PC-9 (cell line): ENCODE data around the gene CACNB1. TPM values are rescaled to one million over a fixed set of nuclear protein-coding genes. Genes with fewer than 3 reads are reported as not detected.

Experiments used
- BruUV-seq: library from RNA; stranded (reverse); fragments of 400-500 nt; replicated peaks from 2 replicates; lab custom pipeline; 2021; lab: Mats Ljungman, UMichigan
- CTCF ChIA-PET: fragments of 300-600 bp; sonication (Branson Sonifier 250); formaldehyde crosslinking; loops from one replicate; lab custom pipeline; 2022; ENCODE audit warnings: antibody characterized with exemption; lab: Charles Lee
- POLR2A ChIA-PET: fragments of 300-600 bp; sonication (Branson Sonifier 250); formaldehyde crosslinking; loops from one replicate; lab custom pipeline; 2022; ENCODE audit warnings: antibody characterized with exemption; ENCODE audit not compliant: unreplicated experiment; lab: Charles Lee
- DNase-seq, 2 experiments: peaks; one replicate each; pipeline versions ENCODE4 v3.0.0 to v3.0.0-alpha.2; 2015 to 2022; ENCODE audit warnings: mixed read lengths in 1 of 2
- H2AFZ ChIP-seq: fragments of 200-600 bp; sonication (generic); 2 replicates; pipeline ENCODE4 v1.8.1; 2017; ENCODE audit warnings: antibody characterized with exemption
- H3F3A ChIP-seq: fragments of 200-600 bp; sonication (generic); 2 replicates; pipeline ENCODE4 v1.8.1; 2017; ENCODE audit warnings: antibody characterized with exemption, mild to moderate bottlenecking, low read depth; ENCODE audit not compliant: insufficient read depth
- H3K27ac ChIP-seq: fragments of 200-600 bp; sonication (generic); 2 replicates; pipeline ENCODE4 v1.6.1; 2016; ENCODE audit warnings: mixed run types
- H3K27me3 ChIP-seq: fragments of 200-600 bp; sonication (generic); 2 replicates; pipeline ENCODE4 v1.6.1; 2016; ENCODE audit warnings: low read depth, mixed run types; ENCODE audit not compliant: insufficient read depth
- H3K36me3 ChIP-seq: fragments of 200-600 bp; sonication (generic); 2 replicates; pipeline ENCODE4 v1.6.1; 2016; ENCODE audit warnings: low read depth, mixed run types
- H3K4me1 ChIP-seq: fragments of 200-600 bp; sonication (generic); replicated peaks from 2 replicates; pipeline ENCODE4 v1.6.1; 2016; ENCODE audit warnings: mixed run types; ENCODE audit not compliant: insufficient read depth
- H3K4me2 ChIP-seq: fragments of 200-600 bp; sonication (generic); 2 replicates; pipeline ENCODE4 v1.6.1; 2017; ENCODE audit warnings: mixed run types
- H3K4me3 ChIP-seq: fragments of 200-600 bp; sonication (generic); 2 replicates; pipeline ENCODE4 v1.6.1; 2016; ENCODE audit warnings: mixed run types
- H3K79me2 ChIP-seq: fragments of 200-600 bp; sonication (generic); 2 replicates; pipeline ENCODE4 v1.6.1; 2017; ENCODE audit warnings: low read depth, mixed run types
- H3K9me2 ChIP-seq: fragments of 200-600 bp; sonication (generic); 2 replicates; pipeline ENCODE4 v1.8.1; 2017; ENCODE audit warnings: mild to moderate bottlenecking; ENCODE audit not compliant: insufficient read depth
- H3K9me3 ChIP-seq: fragments of 200-600 bp; sonication (generic); 2 replicates; pipeline ENCODE4 v1.8.1; 2016; ENCODE audit warnings: low read depth; ENCODE audit not compliant: insufficient read depth
- H4K20me1 ChIP-seq: fragments of 200-600 bp; sonication (generic); 2 replicates; pipeline ENCODE4 v1.8.1; 2017; ENCODE audit not compliant: insufficient read depth
- EZH2 ChIP-seq: fragments of 200-600 bp; sonication (generic); IDR thresholded peaks from 2 replicates; pipeline ENCODE4 v1.8.0; 2017; ENCODE audit warnings: antibody characterized with exemption, low read depth
- intact Hi-C: fragments of 100-400 bp; cut with micrococcal nuclease; formaldehyde crosslinking; loops from one replicate; pipeline ENCODE4 v1.10.0; 2022; ENCODE audit not compliant: unreplicated experiment
- total RNA-seq: library from RNA; stranded (reverse); gene quantifications from 2 replicates; pipeline ENCODE4 v1.2.3, GENCODE V29; 2021
- TF ChIP-seq, protein P1 (sequence below): fragments of 200-600 bp; sonication (generic); conservative IDR thresholded peaks from 2 replicates; pipeline ENCODE4 v1.6.1; 2017; ENCODE audit warnings: mixed run types, antibody characterized with exemption, mild to moderate bottlenecking, moderate library complexity

Gene CACNB1
- total RNA-seq, 1 experiment from 2014 or later = 21.4 TPM

DNA sequence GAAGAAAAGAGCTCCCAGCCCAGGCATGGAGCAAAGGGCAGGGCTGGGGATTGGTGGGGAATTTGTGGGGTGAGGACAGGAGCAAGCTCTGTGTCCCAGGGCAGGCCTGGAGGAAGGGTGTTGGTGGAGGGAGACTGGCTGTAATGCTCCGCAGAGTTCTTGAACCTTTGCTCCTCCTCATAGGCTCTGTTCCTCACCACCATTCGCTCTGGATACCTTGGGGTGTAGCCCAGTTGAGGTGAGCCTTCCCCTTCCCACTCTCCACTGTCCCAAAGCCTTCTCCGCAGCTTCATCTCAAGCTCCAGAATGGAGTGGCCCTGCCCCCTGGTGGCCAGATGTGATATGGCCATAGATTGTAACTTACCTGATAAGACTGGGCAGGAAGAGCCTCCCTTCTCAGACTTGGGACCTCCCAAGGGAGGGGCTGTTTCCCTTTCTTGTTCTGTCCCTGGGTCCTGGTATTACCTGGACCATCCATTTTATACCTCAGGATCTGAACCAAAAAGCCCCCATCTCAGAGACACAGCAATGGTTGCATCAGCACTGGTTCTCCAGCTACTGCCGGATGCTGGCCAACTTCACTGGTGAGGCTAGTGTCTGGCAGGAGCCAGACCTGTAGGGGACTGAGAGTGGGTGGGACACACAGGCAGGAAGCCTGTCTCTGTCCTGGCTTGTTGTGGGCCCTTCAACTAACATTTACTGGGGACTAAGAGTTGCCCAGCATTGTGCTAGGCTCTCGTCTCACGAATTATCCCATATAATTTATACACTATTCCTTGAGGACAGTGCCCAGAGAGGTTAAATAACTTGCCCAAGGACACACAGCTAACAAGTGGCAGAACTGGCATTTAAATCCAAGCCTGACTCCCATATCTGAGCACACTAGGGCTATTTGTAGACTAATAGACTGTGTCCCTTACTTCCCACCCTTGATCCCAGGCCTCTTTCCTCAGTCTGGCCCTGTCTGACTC lies 47.4 kb upstream of the CACNB1 start:
- H3K4me3 ChIP-seq = no peak overlapping the region
- peaks cover 11% of the 10 kb centered on the region for H3K4me1 ChIP-seq
- ChIA-PET POLR2A (interaction anchor here (0.6 kb wide), 1 partner anchor 92 kb away, joined by 7 read pairs; no protein-coding TSS in a partner anchor), CTCF (interaction anchor here (0.5 to 1.5 kb wide), 10 partner anchors 9 to 793 kb away, joined by 3 to 11 read pairs (median 4); no protein-coding TSS in a partner anchor)
- H3K4me2 ChIP-seq = no peak overlapping the region
- H3K27me3 ChIP-seq = no peaks in the 10 kb centered on the region
- no peak overlapping the region for H3K27ac ChIP-seq
- no peaks in the 10 kb centered on the region for H3K9me2 ChIP-seq
- H3K9me3 ChIP-seq = no peaks in the 10 kb centered on the region
- DNase-seq = peak; percentile 73 to 85
- no peaks in the 10 kb centered on the region for H4K20me1 ChIP-seq
- H3K79me2 ChIP-seq = no peaks in the 10 kb centered on the region
- TF ChIP-seq, protein P1, sequence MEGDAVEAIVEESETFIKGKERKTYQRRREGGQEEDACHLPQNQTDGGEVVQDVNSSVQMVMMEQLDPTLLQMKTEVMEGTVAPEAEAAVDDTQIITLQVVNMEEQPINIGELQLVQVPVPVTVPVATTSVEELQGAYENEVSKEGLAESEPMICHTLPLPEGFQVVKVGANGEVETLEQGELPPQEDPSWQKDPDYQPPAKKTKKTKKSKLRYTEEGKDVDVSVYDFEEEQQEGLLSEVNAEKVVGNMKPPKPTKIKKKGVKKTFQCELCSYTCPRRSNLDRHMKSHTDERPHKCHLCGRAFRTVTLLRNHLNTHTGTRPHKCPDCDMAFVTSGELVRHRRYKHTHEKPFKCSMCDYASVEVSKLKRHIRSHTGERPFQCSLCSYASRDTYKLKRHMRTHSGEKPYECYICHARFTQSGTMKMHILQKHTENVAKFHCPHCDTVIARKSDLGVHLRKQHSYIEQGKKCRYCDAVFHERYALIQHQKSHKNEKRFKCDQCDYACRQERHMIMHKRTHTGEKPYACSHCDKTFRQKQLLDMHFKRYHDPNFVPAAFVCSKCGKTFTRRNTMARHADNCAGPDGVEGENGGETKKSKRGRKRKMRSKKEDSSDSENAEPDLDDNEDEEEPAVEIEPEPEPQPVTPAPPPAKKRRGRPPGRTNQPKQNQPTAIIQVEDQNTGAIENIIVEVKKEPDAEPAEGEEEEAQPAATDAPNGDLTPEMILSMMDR = peak; percentile 97
- no peak for TF ChIP-seq EZH2
- no peak overlapping the region for H2AFZ ChIP-seq
- intact Hi-C loops = loop anchor here (1.0 to 10.0 kb wide), 4 partner anchors 38 to 570 kb away; partner anchors contain the start of genes EPOP and PLXDC1
- BruUV-seq = no TSS peak
- H3K36me3 ChIP-seq = no peaks in the 10 kb centered on the region
- H3F3A ChIP-seq = peaks cover 16% of the 10 kb centered on the region; the same call in 1 of the 2 replicates

DNA sequence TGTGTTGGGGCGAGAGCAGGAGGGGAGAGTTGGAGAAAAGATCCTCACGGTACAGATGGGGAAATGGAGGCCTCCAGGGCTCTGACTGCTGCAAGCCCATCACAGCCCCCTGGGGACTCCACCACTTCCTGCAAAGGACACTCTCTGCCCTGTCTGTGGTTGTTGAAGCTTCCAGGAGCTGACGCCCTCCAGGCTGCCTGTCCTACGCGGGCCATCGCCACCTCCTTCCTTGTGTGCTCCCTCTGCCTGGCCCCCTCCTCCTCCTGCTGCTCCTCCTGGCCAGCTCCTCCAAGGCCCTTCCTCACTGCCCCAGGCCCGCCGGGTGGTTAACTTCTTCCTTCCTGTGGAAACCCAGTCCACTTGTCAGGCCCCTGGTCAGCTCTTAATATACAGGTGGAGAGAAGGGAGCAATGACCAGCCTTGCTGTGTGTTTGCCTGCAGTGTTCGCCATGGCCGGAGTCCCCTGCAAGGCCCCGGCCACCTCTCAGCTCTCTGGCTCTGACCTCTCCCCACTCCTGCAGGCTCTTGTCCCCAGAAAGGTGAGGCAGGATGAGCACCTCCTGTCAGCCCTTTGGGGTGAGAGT lies 46.6 kb upstream of the CACNB1 start:
- Histone ChIP-seq H3K4me2 (no peak overlapping the region), H3K27ac (no peak overlapping the region), H4K20me1 (no peaks in the 10 kb centered on the region), H3K9me2 (no peaks in the 10 kb centered on the region), H3K4me1 (peaks cover 11% of the 10 kb centered on the region), H3F3A (peaks cover 16% of the 10 kb centered on the region), H3K9me3 (no peaks in the 10 kb centered on the region), H3K27me3 (no peaks in the 10 kb centered on the region), H3K79me2 (no peaks in the 10 kb centered on the region), H2AFZ (no peak overlapping the region), H3K36me3 (no peaks in the 10 kb centered on the region), H3K4me3 (no peak overlapping the region)
- intact Hi-C loops = loop anchor here (1.0 to 10.0 kb wide), 4 partner anchors 37 to 569 kb away; partner anchors contain the start of genes EPOP and PLXDC1
- no TSS peak for BruUV-seq
- POLR2A ChIA-PET = no interaction called here
- no peak for TF ChIP-seq EZH2
- TF ChIP-seq, protein P1 = no peak
- DNase-seq = no peak
- CTCF ChIA-PET = interaction anchor here (0.5 to 1.5 kb wide), 8 partner anchors 8 to 437 kb away, joined by 3 to 10 read pairs (median 4); no protein-coding TSS in a partner anchor

DNA sequence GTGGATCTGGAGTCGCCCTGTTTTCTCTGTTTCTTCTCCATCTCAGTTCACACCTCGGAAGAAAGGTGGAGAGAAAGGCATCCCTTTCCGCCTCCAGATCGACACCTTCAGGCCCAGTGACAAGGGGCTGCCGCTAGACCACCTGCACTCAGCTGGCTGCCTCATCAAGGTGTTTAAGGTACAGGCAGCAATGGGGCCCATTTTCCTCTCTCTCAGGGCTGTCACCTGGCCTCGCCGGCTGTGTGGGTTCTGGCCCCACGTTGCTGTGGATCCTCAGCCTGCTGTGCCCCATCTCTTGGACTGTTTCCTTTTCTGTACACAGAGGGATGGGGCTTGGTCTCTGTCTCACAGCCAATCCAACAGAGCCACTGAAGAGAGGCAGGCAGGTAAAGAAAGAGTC lies 45.7 kb upstream of the CACNB1 start:
- H3K27ac ChIP-seq = no peak overlapping the region
- no peak overlapping the region for H3K4me2 ChIP-seq
- no TSS peak for BruUV-seq
- ChIA-PET CTCF (interaction anchor here (0.6 kb wide), 1 partner anchor 90 kb away, joined by 3 read pairs; no protein-coding TSS in a partner anchor), POLR2A (interaction anchor here (0.6 kb wide), 1 partner anchor 146 kb away, joined by 4 read pairs; no protein-coding TSS in a partner anchor)
- H4K20me1 ChIP-seq = no peaks in the 10 kb centered on the region
- no peaks in the 10 kb centered on the region for H3K9me3 ChIP-seq
- TF ChIP-seq, protein P1 = no peak
- no peak for TF ChIP-seq EZH2
- no peak for DNase-seq
- H3K9me2 ChIP-seq = no peaks in the 10 kb centered on the region
- peaks cover 13% of the 10 kb centered on the region for H3F3A ChIP-seq
- no peaks in the 10 kb centered on the region for H3K27me3 ChIP-seq
- peaks cover 12% of the 10 kb centered on the region for H3K4me1 ChIP-seq
- intact Hi-C loops = loop anchor here (5.0 to 10.0 kb wide), 3 partner anchors 91 to 568 kb away; partner anchors contain the start of genes EPOP and PLXDC1
- no peak overlapping the region for H2AFZ ChIP-seq
- H3K36me3 ChIP-seq = no peaks in the 10 kb centered on the region
- no peaks in the 10 kb centered on the region for H3K79me2 ChIP-seq
- no peak overlapping the region for H3K4me3 ChIP-seq
